ENCODE measurements around the gene CD244. TPM values are rescaled to one million over a fixed set of nuclear protein-coding genes. Genes with fewer than 3 reads are reported as not detected.
A peak's percentile ranks its signal among the peaks of the same experiment; 100 is the strongest.
"Not testable (repeated sequence)": the region's sequence is repeated elsewhere in the genome, so short reads cannot be mapped to it uniquely, and the experiment has no call there.

CD244 gene
- total RNA-seq, 1 donor from 2014 or later, result 0.27 TPM

DNA sequence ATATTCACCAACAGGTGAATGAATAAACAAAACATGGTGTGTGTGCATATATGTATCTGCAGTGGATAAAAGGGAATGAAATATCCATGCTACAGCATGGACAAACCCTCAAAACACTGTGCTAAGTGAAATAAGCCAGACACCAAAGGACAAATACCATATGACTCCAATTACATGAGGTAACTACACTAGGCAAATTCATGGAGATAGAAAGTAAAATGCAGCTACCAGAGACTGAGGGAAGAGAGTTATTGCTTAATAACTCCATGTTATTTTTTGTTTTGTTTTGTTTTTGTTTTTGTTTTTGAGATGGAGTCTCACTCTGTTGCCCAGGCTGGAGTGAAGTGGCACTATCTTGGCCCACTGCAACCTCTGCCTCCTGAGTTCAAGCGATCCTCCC is 19.9 kb upstream of the CD244 start:
- DNase-seq (no peak), ATAC-seq (no peak)
- intact Hi-C loops (cut with micrococcal nuclease), result no loop called here

DNA sequence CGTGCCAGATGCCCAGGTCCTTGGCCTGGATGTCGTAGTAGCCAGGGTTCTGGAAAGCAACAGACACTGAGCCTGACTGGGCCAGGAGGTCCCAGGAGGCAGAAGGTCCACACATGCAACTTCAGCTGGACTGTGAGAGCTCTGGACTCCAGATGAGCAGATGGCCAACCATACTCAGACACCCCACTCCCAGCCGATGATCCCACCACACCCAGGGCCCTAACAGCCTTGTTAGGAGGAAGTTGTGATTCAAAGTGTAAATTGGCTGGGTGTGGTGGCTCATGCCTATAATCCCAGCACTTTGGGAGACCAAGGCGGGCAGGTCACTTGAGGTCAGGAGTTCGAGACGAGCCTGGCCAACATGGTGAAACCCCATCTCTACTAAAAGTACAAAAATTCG is 18.6 kb upstream of the CD244 start:
- intact Hi-C loops (cut with micrococcal nuclease); ATAC-seq; DNase-seq: not testable (repeated sequence)

DNA sequence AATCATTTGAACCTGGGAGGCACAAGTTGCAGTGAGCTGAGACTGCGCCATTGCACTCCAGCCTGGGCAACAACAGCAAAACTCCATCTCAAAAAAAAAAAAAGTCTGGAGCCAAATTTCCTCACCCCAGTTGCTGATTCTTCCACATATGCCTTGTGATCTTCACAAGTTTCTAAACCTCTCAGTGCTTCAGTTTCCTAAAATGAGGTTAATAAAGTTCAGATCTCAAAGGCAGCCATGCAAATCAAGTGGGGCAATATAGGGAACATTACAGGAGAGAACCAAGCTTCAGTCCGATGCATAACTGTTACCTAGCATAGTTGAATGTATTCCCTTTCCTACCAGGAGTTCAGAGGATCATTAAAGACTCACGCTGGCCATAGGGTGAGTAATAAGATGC is 17.5 kb upstream of the CD244 start:
- intact Hi-C loops (cut with micrococcal nuclease), result no loop called here
- no peak for ATAC-seq

DNA sequence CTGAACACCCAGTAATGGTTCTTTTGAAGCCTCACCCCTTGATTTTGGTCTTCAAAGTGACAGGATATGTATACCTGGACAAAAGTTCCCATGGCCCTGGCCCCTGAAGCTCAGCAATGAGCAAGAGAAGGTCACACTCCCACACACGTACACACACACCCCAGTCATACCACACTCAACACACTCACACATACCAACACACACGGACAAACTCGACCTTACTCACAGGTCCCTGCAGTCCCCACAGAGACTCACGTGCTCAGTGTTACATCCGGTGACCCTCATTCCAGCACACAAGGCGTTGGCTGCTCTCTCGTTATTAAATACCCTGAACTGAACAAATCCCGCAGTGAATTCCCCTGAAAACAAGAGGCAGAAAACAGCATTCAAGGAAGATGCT is 16.4 kb upstream of the CD244 start:
- DNase-seq (no peak), ATAC-seq (no peak)
- intact Hi-C loops (cut with micrococcal nuclease), result no loop called here

More for the DNA sequence above, 17.5 kb upstream of the CD244 start:
- no peak for DNase-seq

DNA sequence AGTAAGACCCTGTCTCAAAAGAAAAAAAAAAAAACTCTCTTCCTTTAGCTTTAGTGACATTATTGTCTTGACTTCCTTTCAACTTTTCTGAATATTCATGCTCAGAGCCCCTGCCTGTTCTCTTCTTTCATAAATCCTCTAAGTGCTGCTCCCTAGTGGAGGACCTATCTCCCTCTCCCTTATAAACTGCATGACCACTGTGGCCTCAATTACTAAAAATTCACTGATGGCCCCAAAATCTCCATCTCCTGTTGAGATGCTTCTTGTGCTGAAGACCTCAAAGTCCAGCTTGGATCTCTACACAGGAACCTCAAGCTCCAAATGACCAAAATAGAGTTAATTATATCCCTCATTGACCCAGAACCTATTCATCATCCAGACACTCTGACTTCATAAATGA is 14.5 kb upstream of the CD244 start:
- no peak for DNase-seq
- ATAC-seq, result no peak
- intact Hi-C loops (cut with micrococcal nuclease), result no loop called here

DNA sequence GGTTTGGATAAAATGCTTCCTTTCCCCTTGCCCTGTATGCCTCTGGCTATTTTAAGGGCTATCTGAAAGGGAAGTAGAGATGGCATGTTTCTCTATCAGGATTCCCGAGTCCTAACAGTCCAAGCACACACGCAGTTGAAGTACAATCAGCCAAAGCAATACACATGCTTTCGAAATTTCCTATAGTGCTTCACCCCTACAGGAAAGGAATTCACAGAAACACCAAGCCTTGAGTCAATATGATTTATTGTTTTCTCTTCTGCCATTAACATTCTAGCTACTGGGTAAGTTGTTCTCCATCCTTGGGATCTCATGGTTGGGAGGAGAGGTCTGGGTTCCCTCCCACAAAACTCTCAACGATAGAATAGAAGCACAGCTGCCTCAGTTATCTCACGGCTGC is 13.6 kb upstream of the CD244 start:
- DNase-seq, result no peak
- intact Hi-C loops (cut with micrococcal nuclease), result no loop called here
- ATAC-seq, result no peak

DNA sequence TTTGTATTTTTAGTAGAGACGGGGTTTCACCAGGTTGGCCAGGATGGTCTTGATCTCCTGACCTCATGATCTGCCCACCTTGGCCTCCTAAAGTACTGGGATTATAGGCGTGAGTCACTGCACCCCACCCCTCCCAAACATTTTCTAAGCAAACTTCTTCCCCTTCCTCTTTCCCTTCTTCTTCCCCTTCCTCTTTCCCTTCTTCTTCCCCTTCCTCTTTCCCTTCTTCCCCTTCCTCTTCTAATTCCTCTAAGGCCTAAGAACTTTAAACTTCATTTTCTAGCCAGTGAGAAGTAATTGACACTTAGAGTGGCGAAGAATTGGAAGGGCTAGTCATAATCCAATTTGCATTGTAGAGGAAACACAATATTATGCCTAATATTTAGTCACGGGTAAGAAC is 12.9 kb upstream of the CD244 start:
- DNase-seq; ATAC-seq; intact Hi-C loops (cut with micrococcal nuclease): not testable (repeated sequence)

DNA sequence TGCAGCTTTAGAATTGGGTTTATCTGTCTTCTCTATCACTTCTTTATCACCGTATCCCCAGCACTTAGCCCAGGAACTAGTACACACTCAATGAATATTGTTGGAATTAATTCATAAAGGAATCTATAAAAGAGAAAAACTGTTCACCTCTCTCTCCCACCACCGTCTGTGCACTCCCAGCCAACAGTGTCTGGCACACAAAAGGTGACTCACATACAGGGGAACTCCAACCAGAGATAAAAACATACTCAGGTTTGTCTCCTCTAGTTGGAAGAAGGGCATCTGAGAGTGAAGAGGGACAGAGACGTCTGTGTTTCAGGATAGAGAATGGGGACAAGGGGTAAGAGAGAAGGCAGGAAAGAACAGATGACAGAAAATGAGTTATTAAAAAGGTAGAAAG is 12.2 kb upstream of the CD244 start:
- no peak for DNase-seq
- no peak for ATAC-seq
- intact Hi-C loops (cut with micrococcal nuclease), result no loop called here

DNA sequence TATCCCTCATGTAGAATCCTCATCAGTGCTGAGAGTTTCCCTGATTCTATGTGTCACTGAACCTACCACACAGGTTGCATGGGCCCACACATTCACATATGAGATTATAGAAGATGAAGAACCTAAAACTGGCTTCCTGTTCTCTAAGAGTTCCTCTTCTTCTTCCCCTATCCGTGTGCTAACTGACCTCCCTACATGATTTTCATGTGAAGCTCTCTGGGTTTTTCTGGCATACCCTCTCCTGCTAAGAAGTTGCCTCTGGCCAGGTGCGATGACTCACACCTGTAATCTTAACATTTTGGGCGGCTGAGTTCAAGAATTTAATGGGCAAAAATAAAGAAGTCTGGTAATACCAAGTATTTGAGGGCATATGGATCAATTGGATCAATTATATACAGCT is 5.5 kb upstream of the CD244 start:
- intact Hi-C loops (cut with micrococcal nuclease), result no loop called here
- no peak for DNase-seq
- no peak for ATAC-seq

DNA sequence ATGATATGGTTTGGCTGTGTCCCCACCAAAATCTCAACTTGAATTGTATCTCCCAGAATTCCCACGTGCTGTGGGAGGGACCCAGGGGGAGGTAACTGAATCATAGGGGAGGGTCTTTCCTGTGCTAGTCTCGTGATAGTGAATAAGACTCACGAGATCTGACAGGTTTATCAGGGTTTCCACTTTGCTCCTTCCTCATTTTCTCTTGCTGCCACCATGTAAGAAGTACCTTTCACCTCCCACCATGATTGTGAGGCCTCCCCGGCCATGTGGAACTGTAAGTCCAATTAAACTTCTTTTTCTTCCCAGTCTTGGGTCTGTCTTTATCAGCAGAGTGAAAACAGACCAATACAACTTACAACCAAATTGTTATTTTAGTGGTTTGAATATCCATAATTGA is 5.0 kb upstream of the CD244 start:
- intact Hi-C loops (cut with micrococcal nuclease); DNase-seq; ATAC-seq: not testable (repeated sequence)

DNA sequence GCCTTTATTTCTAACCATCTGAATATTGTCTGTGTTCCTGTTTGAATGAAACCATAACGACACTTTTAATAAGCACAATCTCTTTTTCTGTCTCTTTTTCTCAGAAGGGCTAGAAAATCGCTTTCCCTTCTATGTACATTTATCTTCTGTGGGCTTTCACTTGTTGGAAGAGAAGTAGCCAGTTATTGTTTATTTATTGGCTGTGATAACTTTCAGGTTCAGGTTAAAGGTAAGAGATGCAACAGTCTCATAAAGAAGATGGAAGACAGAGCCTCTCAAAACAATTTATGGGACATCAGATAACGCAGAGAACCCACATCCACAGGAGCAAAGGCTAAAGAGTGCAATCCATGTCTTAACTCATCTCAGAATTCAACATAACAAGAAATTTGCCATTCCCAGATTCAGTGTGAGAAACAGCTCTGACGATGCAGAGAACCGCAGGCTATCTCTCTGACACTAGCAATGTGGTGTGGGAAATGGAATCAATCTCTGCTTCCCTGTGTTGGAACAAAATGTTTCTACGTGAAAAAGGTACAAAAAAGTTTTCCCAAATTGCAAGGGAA is 4.1 kb upstream of the CD244 start:
- DNase-seq, result no peak
- intact Hi-C loops (cut with micrococcal nuclease), result no loop called here
- no peak for ATAC-seq

DNA sequence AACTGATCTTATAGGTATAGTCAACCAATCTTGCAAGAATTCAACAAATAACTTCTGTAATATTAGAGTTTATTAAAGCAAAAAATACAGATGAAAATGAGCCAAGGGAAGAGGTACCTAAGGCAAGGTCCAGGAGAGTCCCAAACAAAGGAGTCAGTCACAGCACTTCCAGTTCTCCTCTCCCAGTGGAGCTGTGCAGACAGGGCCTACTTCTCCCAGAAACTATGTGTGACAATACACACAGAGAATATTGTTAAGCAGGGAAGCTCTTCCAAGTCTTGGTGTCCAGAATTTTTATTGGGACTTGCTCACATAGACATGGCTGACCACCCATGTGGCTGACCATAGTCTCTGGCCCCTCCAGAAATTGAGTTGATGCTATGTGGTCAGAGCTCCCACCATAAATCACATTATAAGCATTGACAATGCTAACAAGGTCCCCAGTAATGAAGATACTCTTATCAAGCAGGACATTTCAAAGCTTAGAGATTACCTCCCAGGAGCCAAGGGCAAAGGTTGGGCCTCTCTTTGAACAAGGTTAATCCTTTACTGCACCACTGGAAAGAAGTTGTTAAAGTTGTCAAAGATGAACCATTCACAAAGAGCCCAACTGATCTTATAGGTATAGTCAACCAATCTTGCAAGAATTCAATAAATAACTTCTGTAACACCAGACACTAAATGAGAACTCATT is 3.5 kb upstream of the CD244 start:
- no peak for ATAC-seq
- intact Hi-C loops (cut with micrococcal nuclease), result no loop called here
- no peak for DNase-seq

DNA sequence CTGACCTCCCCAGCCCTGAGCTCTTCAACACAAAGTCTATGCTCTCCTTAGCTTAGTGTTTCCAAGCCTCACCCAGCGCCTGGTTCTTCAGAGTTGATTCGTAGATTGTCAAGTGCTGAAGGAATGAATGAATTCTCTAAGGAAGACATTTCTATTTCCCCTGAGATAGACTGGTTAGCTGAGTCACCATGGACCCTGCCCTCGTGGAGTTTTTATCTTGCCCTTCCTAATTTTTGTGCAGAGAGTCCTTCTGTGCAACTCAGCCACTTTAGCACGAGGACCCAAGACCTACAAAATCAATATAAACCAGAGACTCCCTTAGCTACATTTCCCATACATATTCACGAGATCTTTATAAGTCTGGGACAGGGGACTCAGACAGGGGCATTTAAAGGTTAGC is 2.6 kb upstream of the CD244 start:
- ATAC-seq, result no peak
- intact Hi-C loops (cut with micrococcal nuclease), result no loop called here
- DNase-seq, result no peak

DNA sequence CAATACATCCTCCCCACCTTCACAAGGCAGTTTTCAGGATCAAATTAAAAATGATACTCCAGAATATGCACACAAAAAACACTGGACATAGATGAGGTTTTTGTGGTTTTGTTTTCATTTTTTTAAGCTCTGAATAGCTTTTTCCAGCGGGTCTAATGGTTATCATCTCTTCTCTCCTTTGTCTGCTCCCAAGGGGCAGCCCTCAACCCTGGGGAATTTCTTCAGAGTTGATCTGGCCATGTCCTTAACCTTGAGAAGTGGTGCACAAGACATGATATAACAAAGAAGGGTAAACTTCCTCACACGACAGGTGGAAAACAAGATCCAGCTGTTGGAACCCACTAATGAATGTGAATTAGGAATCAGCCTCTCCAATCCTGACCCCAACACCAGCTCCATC is 1.5 kb upstream of the CD244 start:
- ATAC-seq, result no peak
- DNase-seq, result no peak
- intact Hi-C loops (cut with micrococcal nuclease), result no loop called here

DNA sequence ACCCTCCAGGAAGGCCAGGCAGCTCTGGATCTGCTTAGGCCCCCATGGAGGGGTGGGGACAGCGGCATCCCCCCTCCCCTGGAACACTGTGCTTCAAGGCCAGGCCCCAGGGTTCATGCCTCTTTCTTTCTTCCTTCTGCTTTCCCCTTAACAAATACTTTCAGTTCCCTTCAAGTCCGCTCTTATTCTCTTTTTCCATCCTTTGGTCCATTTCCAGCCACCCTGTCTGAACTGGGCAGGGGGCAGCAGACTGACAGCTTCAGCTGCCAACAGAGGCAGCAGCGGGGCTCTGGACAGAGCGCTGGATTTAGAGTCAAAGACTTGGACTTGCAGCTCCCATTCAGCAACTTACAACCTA is 1.1 kb upstream of the CD244 start:
- DNase-seq, result peak; percentile 38
- peak; percentile 79 for ATAC-seq
- intact Hi-C loops (cut with micrococcal nuclease), result no loop called here

DNA sequence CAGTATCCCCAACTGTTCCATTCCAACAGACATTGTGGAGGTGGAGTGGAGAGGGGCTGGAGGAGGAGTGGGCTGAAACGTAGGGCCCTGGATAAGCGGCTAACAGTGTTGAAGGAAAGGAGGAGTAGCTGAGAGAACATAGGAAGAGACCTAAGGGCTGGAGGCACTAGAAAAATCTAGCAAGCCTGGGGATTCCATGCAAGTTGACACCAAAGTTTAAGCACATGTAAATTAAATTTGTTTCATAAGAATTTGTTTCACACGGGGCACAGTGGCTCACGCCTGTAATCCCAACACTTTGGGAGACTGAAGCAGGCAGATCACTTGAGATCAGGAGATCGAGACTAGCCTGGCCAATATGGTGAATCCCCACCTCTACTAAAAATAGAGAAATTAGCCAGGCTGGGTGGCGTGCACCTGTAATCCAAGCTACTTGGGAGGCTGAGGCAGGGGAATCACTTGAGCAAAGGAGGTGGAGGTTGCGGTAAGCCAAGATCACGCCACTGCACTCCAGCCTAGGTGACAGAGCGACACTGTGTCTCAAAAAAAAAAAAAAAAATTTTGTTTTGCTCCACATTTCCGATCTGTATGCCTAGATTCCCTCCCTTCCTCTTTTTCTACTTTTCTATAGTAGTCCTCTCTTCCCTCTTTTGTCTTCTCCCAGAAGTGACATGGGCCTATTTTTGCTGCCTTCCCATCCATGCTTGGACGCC is 530 bp upstream of the CD244 start:
- DNase-seq, result no peak
- intact Hi-C loops (cut with micrococcal nuclease), result no loop called here
- peak; percentile 58 for ATAC-seq

DNA sequence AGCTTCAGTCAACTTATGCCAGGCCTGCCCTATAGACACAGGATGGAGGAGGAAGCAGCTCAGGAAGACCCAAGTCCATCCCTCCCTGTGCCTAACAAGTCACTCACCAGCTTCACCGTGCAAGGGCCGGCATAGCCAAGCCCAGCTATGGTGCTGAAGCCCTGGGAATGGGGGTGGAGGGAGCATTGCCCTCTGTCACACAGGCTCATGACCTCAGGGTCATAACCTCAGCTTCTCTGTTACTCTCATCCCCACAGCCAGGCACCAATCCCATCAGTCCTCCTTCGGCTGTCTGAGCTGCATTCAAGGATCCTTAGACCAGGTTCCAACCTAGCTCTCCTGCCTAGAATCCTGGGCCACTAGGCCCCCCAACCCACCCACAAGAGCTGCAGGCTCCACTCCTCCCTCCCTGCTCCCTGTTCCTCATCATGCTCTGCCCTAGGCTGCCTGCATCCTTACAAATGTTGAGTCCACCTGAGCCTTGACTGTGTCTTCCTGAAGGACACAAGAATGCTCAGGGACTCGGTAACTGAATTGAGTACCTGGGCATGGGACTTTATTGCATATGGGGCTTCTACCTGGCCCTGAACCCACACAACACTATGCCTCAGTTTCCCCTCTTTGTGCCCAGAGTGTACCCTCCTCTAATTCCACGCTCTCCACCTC is 1.7 kb downstream of the CD244 start:
- ATAC-seq (no peak), DNase-seq (no peak)
- intact Hi-C loops (cut with micrococcal nuclease), result no loop called here

DNA sequence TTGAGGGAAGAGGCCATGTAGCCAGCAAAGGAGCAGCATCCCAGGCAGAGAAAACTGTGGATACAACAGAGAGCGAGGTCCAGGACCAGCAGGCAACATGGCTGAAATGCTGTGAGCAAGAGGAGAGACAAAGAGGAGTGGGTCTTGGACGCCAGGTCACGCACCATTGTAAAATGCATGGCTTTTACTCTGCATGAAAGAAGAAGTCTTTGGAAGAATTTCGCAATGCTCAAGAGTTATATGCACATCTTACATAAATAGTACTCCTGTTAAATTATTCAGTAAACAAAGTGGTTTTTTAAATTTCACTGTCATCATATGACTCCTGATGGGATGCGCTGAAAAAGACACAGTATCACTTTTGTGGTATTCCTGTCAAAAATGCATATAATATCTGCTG is 3.5 kb downstream of the CD244 start:
- ATAC-seq, result no peak
- no peak for DNase-seq
- intact Hi-C loops (cut with micrococcal nuclease), result no loop called here

DNA sequence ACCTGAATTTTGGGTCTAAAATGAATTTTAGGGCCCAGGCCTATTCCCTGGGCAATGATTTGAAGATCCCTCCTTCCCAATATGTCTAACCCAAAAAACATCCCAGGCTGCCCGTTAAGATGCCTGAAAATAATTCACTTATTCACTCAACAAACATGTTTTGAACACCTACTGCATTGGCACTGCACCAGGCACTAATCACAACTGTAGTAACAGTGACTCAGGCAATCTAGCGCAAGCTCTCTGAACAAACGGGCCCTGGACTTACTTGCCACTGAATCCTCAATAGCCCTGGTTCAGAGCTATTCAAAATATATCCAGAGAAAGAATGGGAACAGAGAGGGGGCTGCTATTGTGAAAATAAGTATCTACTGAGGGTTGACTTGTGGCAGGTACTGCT is 4.2 kb downstream of the CD244 start:
- intact Hi-C loops (cut with micrococcal nuclease), result no loop called here
- DNase-seq (no peak), ATAC-seq (no peak)

DNA sequence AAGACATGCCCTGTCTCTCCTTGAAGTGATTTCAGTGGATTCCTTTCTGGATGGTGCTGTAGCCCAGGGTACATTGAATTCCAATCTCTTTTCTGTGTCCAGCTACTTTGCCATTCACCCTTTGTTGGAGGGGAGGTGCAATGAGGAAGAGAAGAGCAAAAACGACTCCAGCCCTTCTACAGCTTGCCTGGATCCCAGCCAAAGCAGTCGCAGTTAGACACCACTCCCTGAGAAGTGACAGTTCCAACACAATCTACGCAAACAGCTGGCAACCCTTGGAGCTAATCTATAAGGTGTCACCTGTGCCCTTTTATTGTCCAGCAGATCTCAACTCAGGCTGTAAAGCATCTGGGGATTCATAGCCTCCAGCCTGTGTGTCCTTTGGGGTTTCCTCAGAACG is 4.6 kb downstream of the CD244 start:
- ATAC-seq (no peak), DNase-seq (no peak)
- intact Hi-C loops (cut with micrococcal nuclease), result no loop called here
